HG03066 (cell line): ENCODE measurements around the gene XRCC2.

Experiments used
- ATAC-seq: cut with Tn5 transposase; IDR thresholded peaks from one replicate; pipeline ENCODE4 v1.9.1; 2021; ENCODE audit warnings: low read depth; ENCODE audit not compliant: unreplicated experiment

Gene XRCC2

DNA sequence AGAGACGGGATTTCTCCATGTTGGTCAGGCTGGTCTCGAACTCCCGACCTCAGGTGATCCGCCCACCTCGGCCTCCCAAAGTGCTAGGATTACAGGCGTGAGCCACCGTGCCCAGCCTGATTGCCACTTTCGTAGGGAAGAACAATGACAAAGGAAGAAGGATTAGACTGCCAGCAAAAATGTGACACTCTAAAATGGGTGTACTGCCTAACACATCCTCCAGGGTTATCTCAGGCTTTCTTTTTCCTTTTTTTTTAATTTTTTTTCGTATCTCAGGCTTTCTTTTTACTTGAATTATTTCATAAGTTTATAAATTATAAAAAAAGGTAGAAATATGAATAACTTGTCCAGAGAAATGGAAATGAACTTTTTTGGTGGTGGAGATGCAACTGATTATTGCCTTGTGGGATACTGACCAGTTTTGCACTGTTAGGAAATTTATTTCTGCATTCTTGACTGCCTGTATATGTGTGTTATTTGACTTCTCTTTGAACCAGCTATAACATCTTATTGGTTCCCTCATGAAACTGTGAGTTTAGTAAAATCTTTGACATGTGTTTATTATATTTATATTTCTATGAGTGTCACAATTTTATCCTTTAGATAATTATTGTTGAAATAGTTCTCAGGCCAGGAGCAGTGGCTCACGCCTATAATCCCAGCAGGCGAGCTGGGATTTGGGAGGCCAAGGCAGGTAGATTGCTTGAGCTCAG, 56.8 kb downstream of the XRCC2 start:
- no peak for ATAC-seq

DNA sequence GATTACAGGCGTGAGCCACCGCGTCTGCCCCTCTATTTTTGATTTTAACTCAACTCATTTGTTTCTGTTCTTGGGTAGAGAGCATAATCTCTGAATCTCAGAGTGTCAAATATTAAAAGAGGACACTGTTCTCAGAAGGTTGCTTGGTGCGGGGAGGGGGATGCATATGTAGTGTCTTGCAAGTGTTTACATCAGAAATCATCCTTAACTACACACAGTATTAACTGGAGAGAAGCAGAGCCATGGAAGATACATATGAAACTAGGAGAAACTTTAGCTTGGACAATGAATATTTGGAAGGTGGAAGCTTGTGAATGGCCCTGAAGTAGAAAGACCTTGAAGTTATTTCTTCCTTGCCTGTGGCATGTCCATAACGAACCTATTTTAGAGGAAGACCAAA, 57.5 kb downstream of the XRCC2 start:
- ATAC-seq: no peak

DNA sequence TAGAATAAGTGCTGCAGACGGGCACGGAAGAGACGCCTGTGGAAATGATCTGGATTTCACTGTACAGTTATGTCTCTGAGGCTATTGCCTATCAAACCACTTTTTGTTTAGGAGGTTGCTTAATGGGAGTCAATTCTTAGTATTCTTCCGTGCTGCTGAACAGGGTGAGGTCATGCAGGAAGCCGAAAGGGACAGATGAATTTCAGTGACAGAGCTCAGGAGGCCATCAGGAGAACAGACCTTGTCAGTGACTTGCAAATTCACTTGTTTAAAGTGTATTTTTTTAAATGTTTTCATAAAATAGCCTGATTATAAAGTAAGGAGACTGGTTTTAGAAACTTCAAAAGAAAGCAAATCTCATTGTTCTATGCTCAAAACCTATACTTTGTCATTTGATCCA, 58.9 kb downstream of the XRCC2 start:
- ATAC-seq: no peak

DNA sequence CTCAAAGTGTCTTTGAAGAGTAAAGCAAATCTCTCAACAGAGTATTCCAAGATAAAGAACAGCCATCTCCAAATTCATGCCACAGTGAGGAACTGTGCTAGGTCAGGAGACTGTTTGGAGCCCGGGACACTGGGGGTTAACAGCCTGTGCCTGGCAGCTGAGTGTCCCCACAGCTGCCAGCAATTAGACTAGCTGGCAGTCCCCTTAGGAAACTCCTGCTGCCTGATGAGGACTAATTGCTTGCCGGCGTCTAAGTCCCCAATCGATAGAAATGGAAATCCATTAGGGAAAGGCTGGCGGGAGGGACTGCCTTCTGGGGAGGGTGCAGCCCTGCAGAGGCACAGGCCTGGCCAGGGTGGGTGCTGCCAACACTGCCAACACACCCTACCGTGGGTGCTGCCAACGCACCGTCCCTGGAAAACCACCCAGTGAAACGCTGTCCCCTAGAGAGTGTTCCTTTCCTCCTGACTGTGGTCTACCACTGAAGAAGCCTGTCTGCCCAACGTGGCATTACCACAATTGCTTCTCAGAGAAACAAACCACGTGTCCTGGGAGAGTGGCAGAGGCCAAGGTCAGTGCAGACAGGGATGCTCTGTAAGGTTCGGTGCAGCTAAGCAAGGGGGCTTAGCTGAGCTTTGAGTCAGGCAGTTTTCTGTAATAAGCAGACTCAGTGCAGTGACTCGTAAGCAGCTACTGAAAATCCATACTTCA, 60.8 kb downstream of the XRCC2 start:
- no peak for ATAC-seq

DNA sequence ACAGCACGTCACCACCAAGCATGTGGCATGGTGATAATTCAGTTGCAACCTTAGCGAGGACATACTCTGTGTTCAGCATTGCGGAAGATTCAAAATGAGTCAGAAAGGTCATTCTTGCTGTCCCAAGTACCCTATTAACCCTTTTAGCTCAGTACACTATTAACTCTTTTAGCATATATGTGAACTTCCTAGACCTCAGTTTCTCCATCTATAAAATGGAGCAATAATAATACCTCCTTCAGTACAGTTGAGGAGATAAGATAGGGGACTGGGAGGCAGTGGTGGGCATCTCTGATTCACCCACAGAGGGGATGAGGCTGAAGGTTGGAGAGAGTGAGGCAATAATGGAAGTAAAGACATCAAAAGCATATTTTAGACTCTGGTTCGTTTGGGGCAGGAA, 67.3 kb downstream of the XRCC2 start:
- ATAC-seq: no peak

DNA sequence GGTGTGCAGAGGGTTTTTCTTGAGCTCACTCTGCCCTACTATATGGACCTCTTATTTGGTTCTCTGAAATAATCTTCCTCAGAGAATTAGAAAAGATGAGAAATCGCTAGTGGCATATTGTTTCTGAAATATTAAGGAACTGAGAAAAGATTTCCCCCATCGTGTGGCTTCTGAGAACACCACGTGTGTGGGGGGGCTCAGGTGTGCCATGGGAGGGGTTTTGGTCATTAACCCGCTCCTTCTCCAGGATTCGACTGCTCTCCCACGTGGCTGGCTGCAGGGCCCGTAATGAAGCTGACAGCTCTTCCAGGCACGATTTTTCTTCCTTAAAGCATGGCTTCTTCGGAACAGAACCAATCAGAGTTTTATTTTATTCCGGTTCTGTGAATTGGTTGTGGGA, 67.7 kb downstream of the XRCC2 start:
- ATAC-seq: no peak

DNA sequence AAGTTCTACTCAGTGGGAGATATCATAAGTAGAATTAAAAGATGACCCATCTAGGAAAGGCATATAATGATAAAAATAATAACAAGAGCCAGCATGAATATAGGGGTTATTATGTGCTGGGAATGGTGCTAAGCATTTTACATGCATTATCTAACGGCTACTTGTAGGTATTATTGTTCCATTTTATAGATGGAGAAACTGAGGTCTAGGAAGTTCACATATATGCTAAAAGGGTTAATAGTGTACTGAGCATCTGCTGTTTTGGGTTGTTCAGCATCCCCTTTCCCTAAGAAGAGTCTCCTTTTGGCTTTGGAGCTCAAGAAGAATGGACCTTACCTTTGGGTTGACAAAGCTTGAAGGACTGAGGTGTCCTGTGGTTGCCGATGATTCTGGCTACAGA, 68.9 kb downstream of the XRCC2 start:
- no peak for ATAC-seq

DNA sequence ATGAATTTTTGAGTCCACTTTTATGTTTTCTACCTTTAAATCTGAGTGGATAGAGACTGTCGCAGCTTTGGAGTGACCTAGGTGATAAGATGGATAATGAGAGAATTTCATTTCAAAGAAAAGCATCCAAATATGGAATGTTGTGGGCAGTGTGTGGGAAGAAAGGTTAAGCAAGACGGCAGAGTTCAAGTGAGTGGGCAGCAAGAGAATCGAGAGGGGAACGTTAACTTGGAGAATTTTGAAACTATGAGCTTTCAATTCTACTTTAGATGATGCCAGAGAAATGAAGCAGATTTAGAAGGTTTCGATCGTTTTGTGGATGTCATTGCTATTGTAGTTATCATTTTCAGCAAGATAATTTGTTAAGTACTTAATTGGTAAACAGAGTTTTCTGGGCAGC, 73.0 kb downstream of the XRCC2 start:
- no peak for ATAC-seq

DNA sequence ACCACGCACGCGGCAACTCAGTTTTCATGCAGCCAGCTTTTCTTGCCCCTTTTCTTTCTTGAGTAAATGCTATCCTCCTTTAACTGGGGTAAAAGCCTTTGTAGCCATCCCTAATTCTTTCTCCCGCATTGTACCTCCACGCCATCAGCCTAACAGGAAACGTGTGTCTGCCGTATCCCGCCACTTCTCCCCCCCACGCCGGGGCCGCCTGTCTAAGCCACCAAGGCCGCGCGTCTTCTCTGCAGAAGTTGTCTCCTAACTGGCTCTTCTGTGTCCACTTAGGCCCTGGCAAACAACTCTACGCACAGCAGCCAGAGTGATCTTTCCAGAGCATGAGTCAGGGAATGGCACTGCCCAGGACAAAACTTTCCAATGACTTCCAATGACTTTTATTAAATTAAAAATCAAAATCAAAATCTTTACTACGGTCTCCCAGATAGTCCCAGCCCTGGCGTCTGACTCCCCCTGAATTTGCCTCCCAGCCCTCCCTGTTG, 74.6 kb downstream of the XRCC2 start:
- no peak for ATAC-seq

DNA sequence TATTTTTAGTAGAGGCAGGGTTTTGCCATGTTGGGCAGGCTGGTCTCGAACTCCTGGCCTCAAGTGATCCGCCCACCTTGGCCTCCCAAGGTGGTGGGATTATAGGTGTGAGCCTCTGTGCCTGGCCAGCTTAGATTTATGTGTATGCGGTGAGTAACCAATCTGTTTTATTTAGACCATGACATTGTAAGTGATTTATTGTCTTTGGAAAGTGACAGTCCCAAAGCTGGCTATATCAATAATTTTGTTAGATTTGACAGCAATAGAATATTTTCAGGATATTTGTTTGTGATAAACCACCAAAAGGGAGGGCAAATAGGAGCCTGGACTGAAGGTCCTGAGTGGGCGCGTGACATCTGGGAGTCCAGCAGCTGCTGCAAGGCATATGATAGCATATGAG, 75.7 kb downstream of the XRCC2 start:
- no peak for ATAC-seq

DNA sequence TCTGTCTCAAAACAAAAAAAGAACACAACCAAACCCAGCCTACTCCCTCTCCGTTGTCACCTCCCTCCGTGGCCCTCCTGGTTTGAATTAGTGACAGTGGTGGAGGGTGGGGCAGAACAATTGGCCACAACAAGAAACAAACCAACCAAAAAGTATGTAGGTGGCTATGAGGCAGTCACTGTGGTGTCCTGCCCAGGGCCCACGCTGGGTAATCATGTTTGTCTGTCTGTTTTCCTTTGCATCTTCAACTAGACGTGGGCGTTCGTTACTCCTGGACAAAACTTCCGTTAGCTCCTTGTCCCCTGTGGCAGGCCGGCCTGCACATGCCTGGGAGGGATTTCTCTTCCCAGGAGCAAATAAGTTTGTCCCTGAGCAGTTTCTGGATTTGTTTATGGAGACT, 78.4 kb downstream of the XRCC2 start:
- ATAC-seq: no peak

DNA sequence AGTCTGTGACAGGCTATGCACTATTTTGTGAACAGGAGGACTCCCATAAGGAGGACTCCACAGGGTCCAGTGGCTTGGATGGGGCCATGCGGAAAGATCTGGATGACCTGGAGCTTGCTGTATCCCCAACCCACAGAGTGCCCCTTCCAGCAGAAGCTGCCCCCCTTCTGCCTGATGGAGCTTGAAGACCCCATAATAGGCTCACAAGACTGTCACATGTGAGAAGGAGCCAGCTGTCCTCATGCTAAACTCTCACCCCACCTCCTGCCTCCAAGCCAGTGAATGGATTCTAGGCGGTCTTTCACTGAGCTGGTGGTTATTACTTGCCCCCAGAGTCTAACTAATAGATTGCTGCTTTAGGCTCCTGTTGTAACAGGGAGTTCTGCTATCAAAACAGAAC, 79.1 kb downstream of the XRCC2 start:
- no peak for ATAC-seq
